Measurements from ENCODE around the gene YWHAQ. TPM values are rescaled to one million over a fixed set of nuclear protein-coding genes. Genes with fewer than 3 reads are reported as not detected.

YWHAQ gene
- total RNA-seq, 1 donor, result 242 TPM

DNA sequence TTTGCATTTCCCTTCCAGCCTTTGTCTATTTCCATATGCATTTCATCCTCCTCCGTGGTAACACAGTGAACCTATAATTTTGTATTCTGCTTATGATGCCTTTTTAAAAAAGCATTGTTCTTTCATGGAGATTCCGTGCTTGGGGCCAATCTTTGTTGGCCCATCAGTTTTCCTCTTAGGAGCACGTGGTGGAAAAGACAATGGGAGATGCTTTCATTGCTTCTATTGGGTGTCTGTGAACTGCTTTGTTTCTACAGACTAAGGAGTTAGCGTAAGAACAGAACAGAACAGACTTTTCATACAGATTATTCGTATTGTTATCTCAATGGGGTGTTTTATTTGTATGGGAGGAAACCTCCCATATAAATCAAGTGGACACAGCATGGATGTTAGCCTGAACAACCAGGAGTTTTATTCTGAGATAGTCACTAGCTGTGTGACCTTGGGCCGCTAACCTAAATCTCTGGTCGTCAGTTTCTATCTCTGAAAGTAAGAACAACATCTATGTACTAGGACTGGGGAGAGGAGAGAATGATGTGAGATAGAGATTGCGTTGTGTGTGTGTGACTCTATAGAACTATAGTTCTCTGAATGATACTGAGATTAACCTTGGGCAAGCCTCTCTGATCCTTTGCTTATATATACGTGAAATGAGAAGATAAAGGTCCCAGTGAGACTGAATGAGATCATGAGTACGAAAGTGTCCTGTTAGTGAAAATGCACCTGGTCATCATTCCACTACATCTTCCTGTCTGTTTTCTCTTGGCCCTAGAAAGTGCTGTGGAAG is 22.9 kb upstream of the YWHAQ start:
- Histone ChIP-seq H3K79me2 (ENCODE audit: insufficient read depth, low read length) (no peaks in the 10 kb centered on the region), H3K4me3 (ENCODE audit: insufficient read depth, low read length) (no peak overlapping the region), H4K20me1 (ENCODE audit: insufficient read depth, low read length) (no peaks in the 10 kb centered on the region), H2AFZ (ENCODE audit: low read length) (no peak overlapping the region), H3K36me3 (ENCODE audit: insufficient read depth, low read length) (no peaks in the 10 kb centered on the region), H3K27me3 (ENCODE audit: insufficient read depth, low read length) (no peaks in the 10 kb centered on the region), H3K27ac (ENCODE audit: low read depth, low read length) (no peak overlapping the region), H3K9me3 (ENCODE audit: low read depth, low read length) (no peaks in the 10 kb centered on the region), H3K4me2 (ENCODE audit: insufficient read depth, low read length) (no peak overlapping the region), H3K4me1 (ENCODE audit: insufficient read depth, low read length) (peaks cover 29% of the 10 kb centered on the region)
- DNase-seq (ENCODE audit: insufficient read length, low spot score, missing footprints), result no peak
- TF ChIP-seq, protein P1, sequence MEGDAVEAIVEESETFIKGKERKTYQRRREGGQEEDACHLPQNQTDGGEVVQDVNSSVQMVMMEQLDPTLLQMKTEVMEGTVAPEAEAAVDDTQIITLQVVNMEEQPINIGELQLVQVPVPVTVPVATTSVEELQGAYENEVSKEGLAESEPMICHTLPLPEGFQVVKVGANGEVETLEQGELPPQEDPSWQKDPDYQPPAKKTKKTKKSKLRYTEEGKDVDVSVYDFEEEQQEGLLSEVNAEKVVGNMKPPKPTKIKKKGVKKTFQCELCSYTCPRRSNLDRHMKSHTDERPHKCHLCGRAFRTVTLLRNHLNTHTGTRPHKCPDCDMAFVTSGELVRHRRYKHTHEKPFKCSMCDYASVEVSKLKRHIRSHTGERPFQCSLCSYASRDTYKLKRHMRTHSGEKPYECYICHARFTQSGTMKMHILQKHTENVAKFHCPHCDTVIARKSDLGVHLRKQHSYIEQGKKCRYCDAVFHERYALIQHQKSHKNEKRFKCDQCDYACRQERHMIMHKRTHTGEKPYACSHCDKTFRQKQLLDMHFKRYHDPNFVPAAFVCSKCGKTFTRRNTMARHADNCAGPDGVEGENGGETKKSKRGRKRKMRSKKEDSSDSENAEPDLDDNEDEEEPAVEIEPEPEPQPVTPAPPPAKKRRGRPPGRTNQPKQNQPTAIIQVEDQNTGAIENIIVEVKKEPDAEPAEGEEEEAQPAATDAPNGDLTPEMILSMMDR (IDR thresholded peaks at IDR 0.05; ENCODE audit: extremely low read depth, low read depth, low read length), result no peak

DNA sequence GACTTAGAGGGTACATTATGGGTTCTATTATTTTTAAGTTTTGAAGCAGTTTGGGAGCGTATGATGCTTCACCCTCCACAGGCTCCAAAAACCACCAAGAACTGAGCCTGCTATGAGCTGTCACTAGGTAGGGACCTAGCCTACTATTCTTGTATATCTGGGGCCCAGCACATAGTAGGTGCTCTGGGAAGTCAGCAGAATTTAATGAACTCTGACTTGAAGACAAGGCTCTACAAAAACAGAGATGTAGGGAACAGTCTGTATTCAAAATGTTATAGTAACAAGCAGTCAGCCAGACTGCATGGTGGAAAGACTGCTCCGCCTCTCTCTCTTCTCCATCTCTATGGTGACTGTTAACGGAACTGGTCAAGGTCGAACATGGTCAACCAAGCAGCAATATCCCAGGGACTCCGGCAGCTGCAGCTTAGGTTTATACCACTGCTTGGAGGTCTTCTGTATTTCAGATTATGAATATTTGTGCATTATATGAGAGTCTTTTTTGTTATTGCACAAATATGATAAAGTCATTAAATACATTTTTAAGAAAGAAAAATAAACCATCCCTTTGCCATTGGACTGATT is 22.2 kb upstream of the YWHAQ start:
- no peaks in the 10 kb centered on the region for H3K27me3 ChIP-seq (ENCODE audit: insufficient read depth, low read length)
- DNase-seq (ENCODE audit: insufficient read length, low spot score, missing footprints), result no peak
- no peaks in the 10 kb centered on the region for H4K20me1 ChIP-seq (ENCODE audit: insufficient read depth, low read length)
- H3K27ac ChIP-seq (ENCODE audit: low read depth, low read length), result no peak overlapping the region
- no peaks in the 10 kb centered on the region for H3K36me3 ChIP-seq (ENCODE audit: insufficient read depth, low read length)
- TF ChIP-seq, protein P1 (IDR thresholded peaks at IDR 0.05; ENCODE audit: extremely low read depth, low read depth, low read length), result no peak
- peaks cover 27% of the 10 kb centered on the region for H3K4me1 ChIP-seq (ENCODE audit: insufficient read depth, low read length)
- no peaks in the 10 kb centered on the region for H3K79me2 ChIP-seq (ENCODE audit: insufficient read depth, low read length)
- no peak overlapping the region for H2AFZ ChIP-seq (ENCODE audit: low read length)
- H3K4me3 ChIP-seq (ENCODE audit: insufficient read depth, low read length), result no peak overlapping the region
- no peaks in the 10 kb centered on the region for H3K9me3 ChIP-seq (ENCODE audit: low read depth, low read length)
- H3K4me2 ChIP-seq (ENCODE audit: insufficient read depth, low read length), result no peak overlapping the region

DNA sequence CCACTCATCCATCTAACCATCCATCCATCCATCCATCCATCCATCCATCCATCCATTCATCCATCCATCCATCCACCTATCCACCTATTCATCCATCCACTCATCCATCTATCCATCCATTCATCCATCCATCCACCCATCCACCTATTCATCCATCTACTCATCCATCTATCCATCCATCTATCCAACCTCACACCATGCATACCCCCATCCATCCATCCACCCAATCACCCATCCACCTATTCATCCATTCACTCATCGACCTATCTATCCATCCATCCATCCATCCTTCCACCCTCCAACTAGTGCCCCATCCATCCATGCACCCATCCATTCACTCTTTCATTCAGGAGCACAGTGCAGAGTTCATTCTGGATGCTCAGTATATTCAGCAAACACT is 21.5 kb upstream of the YWHAQ start:
- DNase-seq (ENCODE audit: insufficient read length, low spot score, missing footprints), result no peak
- Histone ChIP-seq H4K20me1 (ENCODE audit: insufficient read depth, low read length) (no peaks in the 10 kb centered on the region), H2AFZ (ENCODE audit: low read length) (no peak overlapping the region), H3K36me3 (ENCODE audit: insufficient read depth, low read length) (no peaks in the 10 kb centered on the region), H3K9me3 (ENCODE audit: low read depth, low read length) (no peaks in the 10 kb centered on the region), H3K4me2 (ENCODE audit: insufficient read depth, low read length) (no peak overlapping the region), H3K27me3 (ENCODE audit: insufficient read depth, low read length) (no peaks in the 10 kb centered on the region), H3K79me2 (ENCODE audit: insufficient read depth, low read length) (no peaks in the 10 kb centered on the region), H3K27ac (ENCODE audit: low read depth, low read length) (no peak overlapping the region), H3K4me1 (ENCODE audit: insufficient read depth, low read length) (peaks cover 27% of the 10 kb centered on the region), H3K4me3 (ENCODE audit: insufficient read depth, low read length) (no peak overlapping the region)
- TF ChIP-seq, protein P1 (IDR thresholded peaks at IDR 0.05; ENCODE audit: extremely low read depth, low read depth, low read length), result no peak

DNA sequence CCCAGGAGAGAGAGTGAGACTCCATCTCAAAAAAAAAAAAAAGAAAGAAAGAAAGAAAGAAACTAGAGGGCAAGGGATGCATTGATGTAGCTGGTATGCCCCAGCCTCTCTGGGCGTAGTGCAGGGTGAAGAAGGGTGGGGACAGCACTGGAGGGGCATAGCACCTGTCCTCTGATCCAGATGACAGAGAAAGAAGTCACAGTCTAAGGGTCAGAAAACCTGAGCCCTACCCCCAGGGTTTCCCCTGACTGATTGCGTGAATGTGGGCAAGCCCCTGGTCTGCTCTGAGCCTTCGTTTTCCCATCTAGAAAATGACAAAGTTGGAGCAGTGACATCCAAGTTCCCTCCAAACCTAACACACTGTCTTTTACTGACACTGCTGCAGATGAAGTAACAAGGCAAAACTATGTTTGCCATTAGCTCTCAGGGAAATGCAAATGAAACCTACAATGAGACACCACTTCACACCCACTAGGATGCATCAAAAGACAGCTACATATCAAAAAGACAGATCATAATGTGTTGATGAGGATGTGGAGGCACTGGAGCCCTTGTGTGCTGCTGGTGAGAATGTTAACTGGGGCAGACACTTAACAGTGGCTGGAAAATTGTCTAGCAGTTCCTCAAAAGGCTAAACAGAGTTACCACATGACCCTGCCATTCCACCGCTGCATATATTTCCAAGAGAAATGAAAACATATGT is 19.5 kb upstream of the YWHAQ start:
- peaks cover 7% of the 10 kb centered on the region for H3K4me1 ChIP-seq (ENCODE audit: insufficient read depth, low read length)
- no peaks in the 10 kb centered on the region for H3K9me3 ChIP-seq (ENCODE audit: low read depth, low read length)
- H4K20me1 ChIP-seq (ENCODE audit: insufficient read depth, low read length), result no peaks in the 10 kb centered on the region
- TF ChIP-seq, protein P1 (IDR thresholded peaks at IDR 0.05; ENCODE audit: extremely low read depth, low read depth, low read length), result no peak
- H3K4me2 ChIP-seq (ENCODE audit: insufficient read depth, low read length), result no peak overlapping the region
- no peak overlapping the region for H3K27ac ChIP-seq (ENCODE audit: low read depth, low read length)
- H2AFZ ChIP-seq (ENCODE audit: low read length), result no peak overlapping the region
- no peaks in the 10 kb centered on the region for H3K36me3 ChIP-seq (ENCODE audit: insufficient read depth, low read length)
- H3K4me3 ChIP-seq (ENCODE audit: insufficient read depth, low read length), result no peak overlapping the region
- DNase-seq (ENCODE audit: insufficient read length, low spot score, missing footprints), result no peak
- H3K79me2 ChIP-seq (ENCODE audit: insufficient read depth, low read length), result no peaks in the 10 kb centered on the region
- no peaks in the 10 kb centered on the region for H3K27me3 ChIP-seq (ENCODE audit: insufficient read depth, low read length)

Measured in osteoblast (primary cell).